Measurements from ENCODE around the gene NCR2. TPM values are rescaled to one million over a fixed set of nuclear protein-coding genes. Genes with fewer than 3 reads are reported as not detected.
"Not testable (repeated sequence)": the region's sequence is repeated elsewhere in the genome, so short reads cannot be mapped to it uniquely, and the experiment has no call there.

NCR2 gene
- not detected in 2 replicates for total RNA-seq

GRCh38 chr6:41335296-41335695, at the start of gene NCR2:
Gene NCR2, plus strand, starts transcription at chr6:41335608. Its CDS starts 269 bp downstream, at chr6:41335877.
- no peak for DNase-seq (ENCODE audit: low read depth in 2 of 2)

- DNase-seq (ENCODE audit: low read depth in 2 of 2), result no peak
Measured at GRCh38 chr6:41286544-41287346, 48.7 kb upstream of the NCR2 start, which contains the start of gene TREM1. Gene TREM1, minus strand, starts transcription at chr6:41286682. Its CDS starts 27 bp downstream, at chr6:41286655.

- no peak for DNase-seq (ENCODE audit: low read depth in 2 of 2)
Measured at GRCh38 chr6:41288030-41288753, 47.2 kb upstream of the NCR2 start.

- DNase-seq (ENCODE audit: low read depth in 2 of 2), result no peak
Measured at GRCh38 chr6:41288754-41289129, 46.7 kb upstream of the NCR2 start.

GRCh38 chr6:41289815-41290214, 45.6 kb upstream of the NCR2 start:
- no peak for DNase-seq (ENCODE audit: low read depth in 2 of 2)

- DNase-seq (ENCODE audit: low read depth in 2 of 2), result no peak
Measured at GRCh38 chr6:41291717-41292116, 43.7 kb upstream of the NCR2 start.

GRCh38 chr6:41294214-41294872, 41.1 kb upstream of the NCR2 start:
- no peak for DNase-seq (ENCODE audit: low read depth in 2 of 2)

GRCh38 chr6:41297248-41297647, 38.2 kb upstream of the NCR2 start:
- DNase-seq (ENCODE audit: low read depth in 2 of 2), result not testable (repeated sequence)

- no peak for DNase-seq (ENCODE audit: low read depth in 2 of 2)
Measured at GRCh38 chr6:41298785-41299502, 36.5 kb upstream of the NCR2 start.

- DNase-seq (ENCODE audit: low read depth in 2 of 2), result no peak
Measured at GRCh38 chr6:41302638-41303037, 32.8 kb upstream of the NCR2 start.

GRCh38 chr6:41306187-41306854, 29.1 kb upstream of the NCR2 start:
- DNase-seq (ENCODE audit: low read depth in 2 of 2), result peak; percentile 57 to 68

- no peak for DNase-seq (ENCODE audit: low read depth in 2 of 2)
Measured at GRCh38 chr6:41315203-41315602, 20.2 kb upstream of the NCR2 start.

- no peak for DNase-seq (ENCODE audit: low read depth in 2 of 2)
Measured at GRCh38 chr6:41315943-41316620, 19.3 kb upstream of the NCR2 start.

- no peak for DNase-seq (ENCODE audit: low read depth in 2 of 2)
Measured at GRCh38 chr6:41318261-41318653, 17.2 kb upstream of the NCR2 start.

GRCh38 chr6:41318654-41319565, 16.5 kb upstream of the NCR2 start:
- peak; percentile 40 to 81 for DNase-seq (ENCODE audit: low read depth in 2 of 2)

- no peak for DNase-seq (ENCODE audit: low read depth in 2 of 2)
Measured at GRCh38 chr6:41321183-41321582, 14.2 kb upstream of the NCR2 start.

- DNase-seq (ENCODE audit: low read depth in 2 of 2), result no peak
Measured at GRCh38 chr6:41325446-41326066, 9.9 kb upstream of the NCR2 start.

GRCh38 chr6:41326092-41326491, 9.3 kb upstream of the NCR2 start:
- DNase-seq (ENCODE audit: low read depth in 2 of 2), result no peak

GRCh38 chr6:41327177-41327576, 8.2 kb upstream of the NCR2 start:
- no peak for DNase-seq (ENCODE audit: low read depth in 2 of 2)
